PC-3 (cell line): ENCODE measurements around the gene LAMP2.

Experiments used
- EZH2 ChIP-seq: fragments of 300-600 bp; sonication (generic); IDR thresholded peaks from one replicate; pipeline ENCODE4 v1.6.1; 2017; ENCODE audit warnings: antibody characterized with exemption, mild to moderate bottlenecking, low read length; ENCODE audit not compliant: unreplicated experiment
- EZH2phosphoT487 ChIP-seq: fragments of 300-600 bp; sonication (generic); IDR thresholded peaks from 2 replicates; pipeline ENCODE4 v1.6.1; 2018; ENCODE audit warnings: mild to moderate bottlenecking, antibody characterized with exemption, low read length, borderline replicate concordance
- TF ChIP-seq, protein P1 (sequence below): fragments of 300-600 bp; sonication (generic); conservative IDR thresholded peaks from 2 replicates; pipeline ENCODE4 v1.5.1; 2017; ENCODE audit warnings: antibody characterized with exemption, low read depth, mild to moderate bottlenecking, low read length

DNA sequence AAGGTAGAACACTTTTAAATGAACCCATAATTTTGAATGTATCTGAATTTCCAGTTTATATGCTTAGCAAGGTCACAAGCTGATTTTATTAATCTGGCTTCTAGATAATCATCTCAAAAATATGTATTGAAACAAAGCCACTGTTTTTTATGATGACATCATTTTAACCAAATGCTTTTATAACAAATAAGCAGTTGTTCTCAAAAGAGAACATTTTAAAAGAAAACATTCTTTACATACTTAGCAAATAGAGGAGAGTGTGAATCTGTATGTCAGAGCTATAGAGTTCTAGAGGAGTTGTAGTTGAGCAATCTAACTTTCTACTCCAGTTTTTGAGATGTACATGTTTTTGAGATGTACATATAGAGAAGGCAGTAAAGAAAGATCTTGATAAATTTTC lies 42.5 kb downstream of the LAMP2 start:
- TF ChIP-seq, protein P1, sequence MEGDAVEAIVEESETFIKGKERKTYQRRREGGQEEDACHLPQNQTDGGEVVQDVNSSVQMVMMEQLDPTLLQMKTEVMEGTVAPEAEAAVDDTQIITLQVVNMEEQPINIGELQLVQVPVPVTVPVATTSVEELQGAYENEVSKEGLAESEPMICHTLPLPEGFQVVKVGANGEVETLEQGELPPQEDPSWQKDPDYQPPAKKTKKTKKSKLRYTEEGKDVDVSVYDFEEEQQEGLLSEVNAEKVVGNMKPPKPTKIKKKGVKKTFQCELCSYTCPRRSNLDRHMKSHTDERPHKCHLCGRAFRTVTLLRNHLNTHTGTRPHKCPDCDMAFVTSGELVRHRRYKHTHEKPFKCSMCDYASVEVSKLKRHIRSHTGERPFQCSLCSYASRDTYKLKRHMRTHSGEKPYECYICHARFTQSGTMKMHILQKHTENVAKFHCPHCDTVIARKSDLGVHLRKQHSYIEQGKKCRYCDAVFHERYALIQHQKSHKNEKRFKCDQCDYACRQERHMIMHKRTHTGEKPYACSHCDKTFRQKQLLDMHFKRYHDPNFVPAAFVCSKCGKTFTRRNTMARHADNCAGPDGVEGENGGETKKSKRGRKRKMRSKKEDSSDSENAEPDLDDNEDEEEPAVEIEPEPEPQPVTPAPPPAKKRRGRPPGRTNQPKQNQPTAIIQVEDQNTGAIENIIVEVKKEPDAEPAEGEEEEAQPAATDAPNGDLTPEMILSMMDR = no peak
- TF ChIP-seq EZH2 = no peak
- TF ChIP-seq EZH2phosphoT487 = no peak
